Activated B cell treated with CpG ODN at 0.5 μM for 24 hours (primary cell): ENCODE results near the gene TET1. TPM values are rescaled to one million over a fixed set of nuclear protein-coding genes. Genes with fewer than 3 reads are reported as not detected.
A peak's percentile ranks its signal among the peaks of the same experiment; 100 is the strongest.
"Not testable (repeated sequence)": the region's sequence is repeated elsewhere in the genome, so short reads cannot be mapped to it uniquely, and the experiment has no call there.

Experiments used
- ATAC-seq: fragments of 200-7000 bp; cut with Tn5 transposase; one replicate; pipeline ENCODE4 v1.10.0; 2021; ENCODE audit warnings: low read depth, mild to moderate bottlenecking, moderate library complexity
- CTCF ChIA-PET: fragments of 350-600 bp; sonication (Branson Sonifier 250); formaldehyde crosslinking; loops from one replicate; lab custom pipeline; 2021; ENCODE audit warnings: antibody characterized with exemption; lab: Charles Lee
- POLR2A ChIA-PET: fragments of 350-600 bp; sonication (Branson Sonifier 250); formaldehyde crosslinking; loops from one replicate; lab custom pipeline; 2021; ENCODE audit warnings: antibody characterized with exemption; lab: Charles Lee
- DNase-seq: peaks from one replicate; pipeline ENCODE4 v3.0.0; 2022
- H3K27ac Mint-ChIP-seq: one replicate; pipeline ENCODE4 v1.8.0; 2020; ENCODE audit warnings: mixed read lengths
- H3K27me3 Mint-ChIP-seq: one replicate; pipeline ENCODE4 v1.8.0; 2021; ENCODE audit warnings: mixed read lengths
- H3K36me3 Mint-ChIP-seq: one replicate; pipeline ENCODE4 v1.8.0; 2021; ENCODE audit warnings: low read depth, mixed read lengths
- H3K4me1 Mint-ChIP-seq: one replicate; pipeline ENCODE4 v1.8.0; 2021; ENCODE audit warnings: mixed read lengths
- H3K4me3 Mint-ChIP-seq: one replicate; pipeline ENCODE4 v1.8.0; 2020; ENCODE audit warnings: mild to moderate bottlenecking, mixed read lengths
- H3K9me3 Mint-ChIP-seq: one replicate; pipeline ENCODE4 v1.8.0; 2020; ENCODE audit warnings: mixed read lengths
- intact Hi-C: fragments of 100-400 bp; cut with micrococcal nuclease; formaldehyde crosslinking; loops from one replicate; pipeline ENCODE4 v1.15.1; 2024
- total RNA-seq: library from RNA; stranded (reverse); gene quantifications from 2 replicates; pipeline ENCODE4 v1.2.3, GENCODE V29; 2022
- TF ChIP-seq, protein P1 (sequence below): fragments of 200-600 bp; IDR thresholded peaks from one replicate; pipeline ENCODE4 v1.8.0; 2022; ENCODE audit warnings: antibody characterized with exemption, mild to moderate bottlenecking

The TET1 gene
- total RNA-seq, 1 donor from 2014 or later: 0.69 TPM

DNA sequence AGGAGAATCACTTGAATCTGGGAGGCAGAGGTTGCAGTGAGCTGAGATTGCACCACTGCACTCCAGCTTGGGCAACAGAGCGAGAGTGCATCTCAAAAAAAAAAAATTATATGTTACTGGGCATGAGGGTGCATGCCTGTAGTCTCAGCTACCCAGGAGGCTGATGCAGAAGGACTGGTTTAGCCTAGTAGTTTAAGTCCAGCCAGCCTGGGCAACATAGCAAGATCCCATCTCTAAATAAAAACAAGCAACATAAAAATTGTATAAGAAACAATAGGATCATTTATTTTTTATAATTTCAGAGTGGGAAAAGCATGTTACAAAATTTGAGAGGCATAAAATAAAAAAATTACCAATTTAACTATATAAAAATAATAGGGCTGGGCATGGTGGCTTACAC lies 145.4 kb downstream of the TET1 start:
- TF ChIP-seq, protein P1, sequence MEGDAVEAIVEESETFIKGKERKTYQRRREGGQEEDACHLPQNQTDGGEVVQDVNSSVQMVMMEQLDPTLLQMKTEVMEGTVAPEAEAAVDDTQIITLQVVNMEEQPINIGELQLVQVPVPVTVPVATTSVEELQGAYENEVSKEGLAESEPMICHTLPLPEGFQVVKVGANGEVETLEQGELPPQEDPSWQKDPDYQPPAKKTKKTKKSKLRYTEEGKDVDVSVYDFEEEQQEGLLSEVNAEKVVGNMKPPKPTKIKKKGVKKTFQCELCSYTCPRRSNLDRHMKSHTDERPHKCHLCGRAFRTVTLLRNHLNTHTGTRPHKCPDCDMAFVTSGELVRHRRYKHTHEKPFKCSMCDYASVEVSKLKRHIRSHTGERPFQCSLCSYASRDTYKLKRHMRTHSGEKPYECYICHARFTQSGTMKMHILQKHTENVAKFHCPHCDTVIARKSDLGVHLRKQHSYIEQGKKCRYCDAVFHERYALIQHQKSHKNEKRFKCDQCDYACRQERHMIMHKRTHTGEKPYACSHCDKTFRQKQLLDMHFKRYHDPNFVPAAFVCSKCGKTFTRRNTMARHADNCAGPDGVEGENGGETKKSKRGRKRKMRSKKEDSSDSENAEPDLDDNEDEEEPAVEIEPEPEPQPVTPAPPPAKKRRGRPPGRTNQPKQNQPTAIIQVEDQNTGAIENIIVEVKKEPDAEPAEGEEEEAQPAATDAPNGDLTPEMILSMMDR: no peak
- intact Hi-C loops: no loop called here
- CTCF ChIA-PET: no interaction called here
- H3K4me3 Mint-ChIP-seq: no peak overlapping the region
- no peak for DNase-seq
- H3K9me3 Mint-ChIP-seq: no peaks in the 10 kb centered on the region
- no peaks in the 10 kb centered on the region for H3K4me1 Mint-ChIP-seq
- no peaks in the 10 kb centered on the region for H3K36me3 Mint-ChIP-seq
- H3K27me3 Mint-ChIP-seq: no peaks in the 10 kb centered on the region
- no peak for ATAC-seq
- POLR2A ChIA-PET: no interaction called here
- H3K27ac Mint-ChIP-seq: no peak overlapping the region

DNA sequence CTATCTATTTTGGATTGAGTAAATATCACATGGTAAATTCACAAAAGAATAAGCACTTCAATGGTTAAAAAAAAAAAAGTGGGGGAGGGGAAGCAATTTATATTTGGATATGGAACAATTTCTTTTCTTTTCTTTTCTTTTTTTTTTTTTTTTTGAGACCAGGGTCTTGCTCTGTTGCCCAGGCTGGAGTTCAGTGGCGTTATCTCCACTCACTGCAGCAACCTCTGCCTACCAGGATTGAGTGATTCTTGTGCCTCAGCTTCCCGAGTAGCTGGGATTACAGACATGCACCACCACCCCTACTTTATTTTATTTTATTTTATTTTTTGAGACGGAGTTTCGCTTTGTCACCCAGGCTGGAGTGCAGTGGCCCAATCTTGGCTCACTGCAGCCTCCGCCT lies 148.8 kb downstream of the TET1 start:
- POLR2A ChIA-PET, DNase-seq, H3K27me3 Mint-ChIP-seq, H3K4me3 Mint-ChIP-seq, H3K36me3 Mint-ChIP-seq, intact Hi-C loops, H3K9me3 Mint-ChIP-seq, ATAC-seq, H3K4me1 Mint-ChIP-seq, CTCF ChIA-PET, H3K27ac Mint-ChIP-seq: not testable (repeated sequence)

DNA sequence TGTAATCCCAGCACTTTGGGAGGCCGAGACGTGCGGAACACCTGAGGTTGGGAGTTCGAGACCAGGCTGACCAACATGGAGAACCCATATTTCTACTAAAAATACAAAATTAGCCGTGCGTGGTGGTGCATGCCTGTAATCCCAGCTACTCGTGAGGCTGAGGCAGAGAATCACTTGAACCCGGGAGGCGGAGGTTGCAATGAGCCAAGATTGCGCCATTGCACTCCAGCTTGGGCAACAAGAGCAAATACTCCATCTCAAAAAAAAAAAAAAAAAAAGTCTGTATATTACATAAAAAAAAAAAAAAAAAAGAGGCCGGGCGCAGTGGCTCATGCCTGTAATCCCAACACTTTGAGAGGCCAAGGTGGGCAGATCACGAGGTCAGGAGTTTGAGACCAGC lies 152.9 kb downstream of the TET1 start:
- intact Hi-C loops, POLR2A ChIA-PET, H3K4me1 Mint-ChIP-seq: not testable (repeated sequence)

GRCh38 chr10:68717435-68717834 lies 157.3 kb downstream of the TET1 start:
- Mint-ChIP-seq H3K27ac (no peak overlapping the region), H3K9me3 (no peaks in the 10 kb centered on the region), H3K4me1 (peaks cover 11% of the 10 kb centered on the region), H3K27me3 (no peaks in the 10 kb centered on the region), H3K36me3 (peaks cover 14% of the 10 kb centered on the region), H3K4me3 (no peak overlapping the region)
- POLR2A ChIA-PET: no interaction called here
- intact Hi-C loops: no loop called here
- CTCF ChIA-PET: no interaction called here
- TF ChIP-seq, protein P1: no peak
- ATAC-seq (no peak), DNase-seq (no peak)

More for the DNA sequence above, 152.9 kb downstream of the TET1 start:
- H3K27me3 Mint-ChIP-seq, CTCF ChIA-PET, H3K36me3 Mint-ChIP-seq, ATAC-seq, H3K4me3 Mint-ChIP-seq, DNase-seq, H3K27ac Mint-ChIP-seq, H3K9me3 Mint-ChIP-seq: not testable (repeated sequence)

GRCh38 chr10:68720793-68721672 lies 160.9 kb downstream of the TET1 start, which contains the start of gene CCAR1:
CCAR1 (plus strand) TSS chr10:68721239; CDS start chr10:68722505, 1,266 bp downstream.
- peak; percentile 98 for ATAC-seq
- ChIA-PET CTCF (no interaction called here), POLR2A (interaction anchor here (0.6 to 2.5 kb wide), 13 partner anchors 9 to 835 kb away, joined by 3 to 11 read pairs (median 4); partner anchors contain the start of genes DDX21, DNA2, HERC4 and HNRNPH3)
- TF ChIP-seq, protein P1: no peak
- H3K27ac Mint-ChIP-seq: peak within 1 kb of the TSS; percentile 98
- peaks cover 14% of the 10 kb centered on the region for H3K4me1 Mint-ChIP-seq
- H3K9me3 Mint-ChIP-seq: no peaks in the 10 kb centered on the region
- no peaks in the 10 kb centered on the region for H3K27me3 Mint-ChIP-seq
- intact Hi-C loops: loop anchor here (1.0 to 5.0 kb wide), 14 partner anchors 121 to 1426 kb away; partner anchors contain the start of genes DDX21, DDX50, HERC4 and HNRNPH3
- H3K36me3 Mint-ChIP-seq: peaks cover 38% of the 10 kb centered on the region
- peak; percentile 93 for DNase-seq
- peak within 1 kb of the TSS; percentile 92 for H3K4me3 Mint-ChIP-seq
